Activated CD8-positive, alpha-beta T cell treated with anti-CD3 and anti-CD28 coated beads, Interleukin-2, amount 10 ng/mL, durations not matched to agents 7 days and 5 days (primary cell): ENCODE data around the gene LCN10. TPM values are rescaled to one million over a fixed set of nuclear protein-coding genes. Genes with fewer than 3 reads are reported as not detected.

Experiments used
- ATAC-seq: fragments of 150-1000 bp; cut with Tn5 transposase; one replicate; pipeline ENCODE4 v1.10.0; 2021; ENCODE audit warnings: moderate library complexity
- CTCF ChIA-PET: fragments of 350-600 bp; sonication (Branson Sonifier 250); formaldehyde crosslinking; loops from one replicate; lab custom pipeline; 2021; ENCODE audit warnings: antibody characterized with exemption; lab: Charles Lee
- POLR2A ChIA-PET: fragments of 350-600 bp; sonication (Branson Sonifier 250); formaldehyde crosslinking; loops from one replicate; lab custom pipeline; 2021; ENCODE audit warnings: antibody characterized with exemption; lab: Charles Lee
- DNase-seq: peaks from one replicate; pipeline ENCODE4 v3.0.0-alpha.2; 2020
- H3K27ac Mint-ChIP-seq: one replicate; pipeline ENCODE4 v1.8.0; 2021; ENCODE audit warnings: mild to moderate bottlenecking, mixed read lengths
- H3K27me3 Mint-ChIP-seq: one replicate; pipeline ENCODE4 v1.8.0; 2021; ENCODE audit warnings: low read depth, mixed read lengths
- H3K36me3 Mint-ChIP-seq: one replicate; pipeline ENCODE4 v1.8.0; 2021; ENCODE audit warnings: low read depth, mixed read lengths
- H3K4me1 Mint-ChIP-seq: one replicate; pipeline ENCODE4 v1.8.0; 2021; ENCODE audit warnings: low read depth, mixed read lengths
- H3K4me3 Mint-ChIP-seq: one replicate; pipeline ENCODE4 v1.8.0; 2021; ENCODE audit warnings: mild to moderate bottlenecking, mixed read lengths
- H3K9me3 Mint-ChIP-seq: one replicate; pipeline ENCODE4 v1.8.0; 2022; ENCODE audit warnings: mixed read lengths; ENCODE audit not compliant: insufficient read depth
- total RNA-seq, 2 experiments: library from RNA; stranded (reverse); gene quantifications; one replicate each; pipeline ENCODE4 v1.2.3, GENCODE V29; 2021

The LCN10 gene
- total RNA-seq, 2 experiments from 2014 or later: 1.8 to 2.4 TPM

- Mint-ChIP-seq H3K27me3 (no peaks in the 10 kb centered on the region), H3K36me3 (peaks cover 41% of the 10 kb centered on the region), H3K27ac (no peak overlapping the region), H3K9me3 (no peaks in the 10 kb centered on the region), H3K4me1 (peaks cover 42% of the 10 kb centered on the region), H3K4me3 (no peak overlapping the region)
- CTCF ChIA-PET: no interaction called here
- DNase-seq (no peak), ATAC-seq (no peak)
- POLR2A ChIA-PET: interaction anchor here (1.1 kb wide), 1 partner anchor 8 kb away, joined by 3 read pairs; no protein-coding TSS in a partner anchor
These were observed 20.4 kb downstream of the LCN10 start for GRCh38 chr9:136722093-136722968.

- peak overlapping the region; percentile 21 for H3K27ac Mint-ChIP-seq
These were observed 21.2 kb downstream of the LCN10 start for GRCh38 chr9:136721339-136722092.

GRCh38 chr9:136720898-136721338, 21.8 kb downstream of the LCN10 start:
- H3K36me3 Mint-ChIP-seq: peaks cover 29% of the 10 kb centered on the region
- H3K9me3 Mint-ChIP-seq: no peaks in the 10 kb centered on the region
- POLR2A ChIA-PET: interaction anchor here (1.0 kb wide), 1 partner anchor 9 kb away, joined by 3 read pairs; no protein-coding TSS in a partner anchor
- no peak overlapping the region for H3K4me3 Mint-ChIP-seq
- H3K27ac Mint-ChIP-seq: no peak overlapping the region
- CTCF ChIA-PET: interaction anchor here (1.3 kb wide), 1 partner anchor 122 kb away, joined by 3 read pairs; the partner anchor contains the start of gene AJM1
- H3K27me3 Mint-ChIP-seq: no peaks in the 10 kb centered on the region
- ATAC-seq (no peak), DNase-seq (no peak)
- peaks cover 32% of the 10 kb centered on the region for H3K4me1 Mint-ChIP-seq

More at GRCh38 chr9:136721339-136722092, 21.2 kb downstream of the LCN10 start:
- H3K36me3 Mint-ChIP-seq: peaks cover 35% of the 10 kb centered on the region
- DNase-seq: no peak
- H3K4me1 Mint-ChIP-seq: peaks cover 38% of the 10 kb centered on the region
- ATAC-seq: no peak
- ChIA-PET CTCF (no interaction called here), POLR2A (interaction anchor here (1.0 to 1.1 kb wide), 2 partner anchors 7 to 8 kb away, joined by 3 read pairs; no protein-coding TSS in a partner anchor)
- H3K27me3 Mint-ChIP-seq: no peaks in the 10 kb centered on the region
- no peaks in the 10 kb centered on the region for H3K9me3 Mint-ChIP-seq
- H3K4me3 Mint-ChIP-seq: no peak overlapping the region

- no peak for DNase-seq
- Mint-ChIP-seq H3K27ac (no peak overlapping the region), H3K36me3 (peaks cover 24% of the 10 kb centered on the region), H3K4me3 (no peak overlapping the region), H3K4me1 (peaks cover 26% of the 10 kb centered on the region), H3K27me3 (no peaks in the 10 kb centered on the region), H3K9me3 (no peaks in the 10 kb centered on the region)
- POLR2A ChIA-PET: no interaction called here
- ATAC-seq: no peak
- CTCF ChIA-PET: interaction anchor here (1.3 kb wide), 1 partner anchor 122 kb away, joined by 3 read pairs; the partner anchor contains the start of gene AJM1
These were observed 22.4 kb downstream of the LCN10 start for GRCh38 chr9:136720251-136720897.

GRCh38 chr9:136719195-136719880, 23.4 kb downstream of the LCN10 start:
- Mint-ChIP-seq H3K9me3 (no peaks in the 10 kb centered on the region), H3K4me1 (peaks cover 21% of the 10 kb centered on the region), H3K27ac (peak overlapping the region; percentile 15), H3K27me3 (peaks cover 1% of the 10 kb centered on the region), H3K36me3 (peaks cover 17% of the 10 kb centered on the region), H3K4me3 (no peak overlapping the region)
- peak; percentile 14 for ATAC-seq
- DNase-seq: no peak
- POLR2A ChIA-PET: interaction anchor here (0.6 to 7.5 kb wide), 3 partner anchors 8 to 37 kb away, joined by 3 to 53 read pairs (median 3); no protein-coding TSS in a partner anchor
- CTCF ChIA-PET: interaction anchor here (1.3 kb wide), 1 partner anchor 73 kb away, joined by 4 read pairs; no protein-coding TSS in a partner anchor

GRCh38 chr9:136718345-136719194, 24.2 kb downstream of the LCN10 start:
- DNase-seq (no peak), ATAC-seq (peak; percentile 5)
- H3K27ac Mint-ChIP-seq: no peak overlapping the region
- no peak overlapping the region for H3K4me3 Mint-ChIP-seq
- peaks cover 8% of the 10 kb centered on the region for H3K27me3 Mint-ChIP-seq
- peaks cover 9% of the 10 kb centered on the region for H3K36me3 Mint-ChIP-seq
- POLR2A ChIA-PET: interaction anchor here (0.9 to 7.5 kb wide), 2 partner anchors 8 to 22 kb away, joined by 3 to 53 read pairs; no protein-coding TSS in a partner anchor
- CTCF ChIA-PET: interaction anchor here (1.3 kb wide), 1 partner anchor 74 kb away, joined by 4 read pairs; no protein-coding TSS in a partner anchor
- H3K9me3 Mint-ChIP-seq: no peaks in the 10 kb centered on the region
- H3K4me1 Mint-ChIP-seq: peaks cover 13% of the 10 kb centered on the region

GRCh38 chr9:136717399-136717798, 25.3 kb downstream of the LCN10 start:
- Mint-ChIP-seq H3K27ac (no peak overlapping the region), H3K4me3 (no peak overlapping the region), H3K36me3 (peaks cover 4% of the 10 kb centered on the region), H3K27me3 (peaks cover 12% of the 10 kb centered on the region), H3K4me1 (peaks cover 12% of the 10 kb centered on the region), H3K9me3 (no peaks in the 10 kb centered on the region)
- ATAC-seq: no peak
- no peak for DNase-seq
- CTCF ChIA-PET: no interaction called here
- POLR2A ChIA-PET: interaction anchor here (7.5 kb wide), 1 partner anchor 10 kb away, joined by 53 read pairs; no protein-coding TSS in a partner anchor

GRCh38 chr9:136714893-136715274, 27.9 kb downstream of the LCN10 start:
- POLR2A ChIA-PET: interaction anchor here (7.5 kb wide), 1 partner anchor 12 kb away, joined by 53 read pairs; no protein-coding TSS in a partner anchor
- Mint-ChIP-seq H3K27me3 (peaks cover 27% of the 10 kb centered on the region), H3K9me3 (no peaks in the 10 kb centered on the region), H3K27ac (no peak overlapping the region), H3K36me3 (no peaks in the 10 kb centered on the region), H3K4me3 (no peak overlapping the region), H3K4me1 (peaks cover 12% of the 10 kb centered on the region)
- CTCF ChIA-PET: no interaction called here
- DNase-seq (no peak), ATAC-seq (no peak)

GRCh38 chr9:136714096-136714892, 28.4 kb downstream of the LCN10 start:
- DNase-seq (no peak), ATAC-seq (no peak)
- Mint-ChIP-seq H3K4me3 (no peak overlapping the region), H3K36me3 (no peaks in the 10 kb centered on the region), H3K27ac (no peak overlapping the region), H3K27me3 (peaks cover 27% of the 10 kb centered on the region), H3K4me1 (peaks cover 11% of the 10 kb centered on the region), H3K9me3 (no peaks in the 10 kb centered on the region)
- POLR2A ChIA-PET: interaction anchor here (0.6 to 7.5 kb wide), 3 partner anchors 8 to 549 kb away, joined by 3 to 53 read pairs (median 3); no protein-coding TSS in a partner anchor
- CTCF ChIA-PET: interaction anchor here (1.9 kb wide), 1 partner anchor 13 kb away, joined by 5 read pairs; no protein-coding TSS in a partner anchor
